Limb (tissue), 2 donors: Measurements from ENCODE around the gene METTL8.
A peak's percentile ranks its signal among the peaks of the same experiment; 100 is the strongest.
"Not testable (repeated sequence)": the region's sequence is repeated elsewhere in the genome, so short reads cannot be mapped to it uniquely, and the experiment has no call there.

ENCODE experiments used
- DNase-seq, 2 donors: peaks; one replicate each; pipeline ENCODE4 v3.0.0-alpha.2; 2016; ENCODE audit errors: extremely low spot score in 2 of 2

Gene METTL8

GRCh38 chr2:171430516-171431410, 3.0 kb downstream of the METTL8 start:
- no peak for DNase-seq

GRCh38 chr2:171422710-171423495, 10.9 kb downstream of the METTL8 start:
- DNase-seq: not testable (repeated sequence)

GRCh38 chr2:171420728-171421563, 12.8 kb downstream of the METTL8 start:
- DNase-seq: no peak

- DNase-seq: no peak
Observed at GRCh38 chr2:171419333-171419732, 14.5 kb downstream of the METTL8 start.

GRCh38 chr2:171416009-171416926, 17.5 kb downstream of the METTL8 start:
- peak; percentile 86 to 91 for DNase-seq

- DNase-seq: not testable (repeated sequence)
Observed at GRCh38 chr2:171414645-171415044, 19.1 kb downstream of the METTL8 start.

GRCh38 chr2:171412571-171413175, 21.1 kb downstream of the METTL8 start:
- no peak for DNase-seq

- no peak for DNase-seq
Observed at GRCh38 chr2:171411791-171412483, 21.9 kb downstream of the METTL8 start.

GRCh38 chr2:171411214-171411613, 22.6 kb downstream of the METTL8 start:
- no peak for DNase-seq

- no peak for DNase-seq
Observed at GRCh38 chr2:171410624-171411023, 23.2 kb downstream of the METTL8 start.

- no peak for DNase-seq
Observed at GRCh38 chr2:171410101-171410500, 23.7 kb downstream of the METTL8 start.

GRCh38 chr2:171409436-171409971, 24.3 kb downstream of the METTL8 start:
- DNase-seq: peak in 1 of 2 donors; percentile 28

- no peak for DNase-seq
Observed at GRCh38 chr2:171407676-171408044, 26.1 kb downstream of the METTL8 start.

GRCh38 chr2:171407030-171407675, 26.6 kb downstream of the METTL8 start:
- DNase-seq: no peak

GRCh38 chr2:171406044-171406443, 27.7 kb downstream of the METTL8 start:
- no peak for DNase-seq

- no peak for DNase-seq
Observed at GRCh38 chr2:171405546-171405945, 28.2 kb downstream of the METTL8 start.

GRCh38 chr2:171404719-171405118, 29.1 kb downstream of the METTL8 start:
- DNase-seq: no peak

- no peak for DNase-seq
Observed at GRCh38 chr2:171404261-171404660, 29.5 kb downstream of the METTL8 start.
